BE2C (cell line): ENCODE results near the gene MSTO1.
"Not testable (repeated sequence)": the region's sequence is repeated elsewhere in the genome, so short reads cannot be mapped to it uniquely, and the experiment has no call there.

ENCODE experiments used
- DNase-seq: peaks from one replicate; pipeline ENCODE4 v3.0.0-alpha.2; 2020
- H3K27me3 ChIP-seq: fragments of 250-450 bp; sonication (Bioruptor Pico); 2 replicates; pipeline ENCODE4 v1.5.1; 2020; ENCODE audit warnings: mild to moderate bottlenecking
- H3K36me3 ChIP-seq: fragments of 250-450 bp; sonication (Bioruptor Pico); 2 replicates; pipeline ENCODE4 v1.5.1; 2020; ENCODE audit warnings: mild to moderate bottlenecking
- H3K4me1 ChIP-seq: fragments of 250-450 bp; sonication (Bioruptor Pico); 2 replicates; pipeline ENCODE4 v1.5.1; 2020
- H3K4me3 ChIP-seq: 2 replicates; pipeline ENCODE4 v1.5.1; 2011; ENCODE audit warnings: low read depth, low read length
- H3K9me3 ChIP-seq: fragments of 250-450 bp; sonication (Bioruptor Pico); 2 replicates; pipeline ENCODE4 v1.5.1; 2020
- TF ChIP-seq, protein P1 (sequence below): IDR thresholded peaks from 2 replicates; pipeline ENCODE4 v1.5.1; 2012; ENCODE audit warnings: mild to moderate bottlenecking, low read depth, low read length

The MSTO1 gene

DNA sequence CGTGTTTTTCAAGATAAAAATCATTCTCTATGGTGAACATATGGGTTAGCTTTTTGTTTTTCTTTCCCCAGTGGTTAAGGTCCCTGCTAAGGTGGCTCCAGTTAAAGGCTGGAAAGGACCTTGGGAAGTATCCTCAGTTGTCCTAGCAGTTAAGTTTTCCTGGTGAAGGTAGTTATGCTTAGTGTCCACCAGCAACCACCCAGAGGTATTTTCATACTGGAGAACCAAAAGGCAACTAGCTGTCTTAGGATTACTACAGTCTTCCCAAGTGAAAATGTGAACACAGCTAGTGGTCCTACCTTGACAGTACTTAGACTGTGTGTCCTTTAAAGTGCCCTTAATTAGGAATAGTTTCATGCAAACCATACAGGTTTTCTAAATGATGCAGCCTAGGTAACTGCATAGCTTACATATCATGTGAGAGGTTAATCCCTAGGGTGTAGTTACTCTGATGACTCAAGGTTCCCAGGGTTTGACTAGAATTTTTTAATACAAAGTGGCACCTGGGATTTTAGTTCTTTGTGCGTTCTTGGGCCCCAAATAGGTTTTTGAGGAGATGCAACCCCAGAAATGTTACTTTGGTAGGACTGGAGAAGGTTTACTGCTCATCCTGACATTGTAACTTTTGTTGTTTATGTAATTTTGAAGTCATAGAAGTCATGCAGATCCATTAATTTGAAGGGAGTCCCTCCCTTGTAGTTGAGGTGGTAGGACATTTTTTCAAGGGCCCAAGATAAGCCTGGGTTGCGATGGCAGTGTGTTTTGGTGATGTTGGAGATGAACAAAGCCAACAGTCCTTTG lies 42.0 kb downstream of the MSTO1 start:
- TF ChIP-seq, protein P1, sequence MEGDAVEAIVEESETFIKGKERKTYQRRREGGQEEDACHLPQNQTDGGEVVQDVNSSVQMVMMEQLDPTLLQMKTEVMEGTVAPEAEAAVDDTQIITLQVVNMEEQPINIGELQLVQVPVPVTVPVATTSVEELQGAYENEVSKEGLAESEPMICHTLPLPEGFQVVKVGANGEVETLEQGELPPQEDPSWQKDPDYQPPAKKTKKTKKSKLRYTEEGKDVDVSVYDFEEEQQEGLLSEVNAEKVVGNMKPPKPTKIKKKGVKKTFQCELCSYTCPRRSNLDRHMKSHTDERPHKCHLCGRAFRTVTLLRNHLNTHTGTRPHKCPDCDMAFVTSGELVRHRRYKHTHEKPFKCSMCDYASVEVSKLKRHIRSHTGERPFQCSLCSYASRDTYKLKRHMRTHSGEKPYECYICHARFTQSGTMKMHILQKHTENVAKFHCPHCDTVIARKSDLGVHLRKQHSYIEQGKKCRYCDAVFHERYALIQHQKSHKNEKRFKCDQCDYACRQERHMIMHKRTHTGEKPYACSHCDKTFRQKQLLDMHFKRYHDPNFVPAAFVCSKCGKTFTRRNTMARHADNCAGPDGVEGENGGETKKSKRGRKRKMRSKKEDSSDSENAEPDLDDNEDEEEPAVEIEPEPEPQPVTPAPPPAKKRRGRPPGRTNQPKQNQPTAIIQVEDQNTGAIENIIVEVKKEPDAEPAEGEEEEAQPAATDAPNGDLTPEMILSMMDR: no peak
- no peaks in the 10 kb centered on the region for H3K27me3 ChIP-seq
- peaks cover 5% of the 10 kb centered on the region for H3K4me1 ChIP-seq
- no peak overlapping the region for H3K4me3 ChIP-seq
- DNase-seq: no peak
- H3K9me3 ChIP-seq: no peaks in the 10 kb centered on the region
- no peaks in the 10 kb centered on the region for H3K36me3 ChIP-seq

DNA sequence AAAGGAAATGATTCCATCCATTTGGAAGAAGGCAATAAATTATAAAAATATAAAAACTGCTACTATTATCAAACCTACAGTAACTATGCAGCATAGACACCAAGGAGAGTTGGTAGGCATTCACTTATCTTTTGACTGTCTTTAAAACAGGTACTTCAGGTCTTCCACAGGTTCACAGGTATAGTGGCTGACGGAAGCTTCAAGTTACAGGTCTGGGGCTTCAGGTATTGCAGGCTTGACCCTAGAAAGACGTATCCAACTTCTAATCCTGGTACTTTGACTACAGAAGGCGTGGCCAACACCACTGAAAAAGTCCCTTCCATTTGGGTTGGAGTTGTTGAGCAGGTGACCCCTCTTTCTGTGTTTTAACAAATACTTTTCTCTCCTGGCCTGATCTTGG lies 42.9 kb downstream of the MSTO1 start:
- peaks cover 5% of the 10 kb centered on the region for H3K4me1 ChIP-seq
- no peak overlapping the region for H3K4me3 ChIP-seq
- no peaks in the 10 kb centered on the region for H3K27me3 ChIP-seq
- TF ChIP-seq, protein P1: no peak
- no peaks in the 10 kb centered on the region for H3K36me3 ChIP-seq
- H3K9me3 ChIP-seq: no peaks in the 10 kb centered on the region
- no peak for DNase-seq

DNA sequence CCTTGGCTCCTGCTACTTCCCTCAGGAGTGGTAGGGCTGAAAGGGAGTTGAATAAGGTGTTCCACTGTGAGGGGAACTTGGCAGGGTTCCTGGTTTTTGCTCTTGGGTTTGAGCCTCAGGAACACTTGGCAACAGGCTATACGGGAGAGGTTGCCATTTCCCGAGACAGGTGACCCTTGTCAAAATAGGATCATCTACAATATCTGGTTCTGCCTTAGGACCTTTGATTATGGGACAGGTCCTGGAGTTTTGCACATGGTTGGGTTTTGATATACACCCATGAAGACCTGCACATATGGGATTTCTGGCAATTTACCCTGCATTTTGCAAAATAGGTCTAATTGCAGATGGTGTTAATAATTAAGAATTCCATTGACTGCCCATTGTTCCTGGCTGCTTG lies 47.4 kb downstream of the MSTO1 start:
- H3K9me3 ChIP-seq: no peaks in the 10 kb centered on the region
- H3K27me3 ChIP-seq: no peaks in the 10 kb centered on the region
- TF ChIP-seq, protein P1: no peak
- no peak for DNase-seq
- H3K4me1 ChIP-seq: no peaks in the 10 kb centered on the region
- no peak overlapping the region for H3K4me3 ChIP-seq
- H3K36me3 ChIP-seq: peaks cover 31% of the 10 kb centered on the region

DNA sequence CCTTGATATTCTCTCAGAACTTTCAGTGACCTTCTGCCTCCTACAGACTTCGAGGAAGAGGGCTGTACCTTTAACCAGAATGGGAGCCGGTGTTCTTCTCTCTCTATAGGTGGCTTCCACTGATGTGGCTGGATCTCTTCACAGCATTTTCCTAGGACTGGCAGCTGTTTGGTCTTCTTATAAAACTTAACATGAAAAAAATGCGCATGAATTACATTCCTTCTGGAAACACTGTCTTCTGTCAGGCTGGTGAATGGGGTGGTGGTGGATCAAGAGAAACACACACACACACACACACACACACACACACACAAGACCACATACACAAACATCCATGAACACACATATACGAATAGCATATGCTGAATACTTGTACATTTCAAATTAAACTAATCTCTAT lies 51.2 kb downstream of the MSTO1 start:
- not testable (repeated sequence) for H3K4me1 ChIP-seq, H3K4me3 ChIP-seq, H3K27me3 ChIP-seq, DNase-seq, H3K9me3 ChIP-seq
- H3K36me3 ChIP-seq: peaks cover 56% of the 10 kb centered on the region
